Type B pancreatic cell (in vitro differentiated cells): Measurements from ENCODE around the gene FBP1. TPM values are rescaled to one million over a fixed set of nuclear protein-coding genes. Genes with fewer than 3 reads are reported as not detected.

Source experiments
- DNase-seq: peaks from one replicate; pipeline ENCODE4 v3.0.0; 2021; ENCODE audit warnings: mixed read lengths; ENCODE audit not compliant: unreplicated experiment; ENCODE audit errors: extremely low spot score
- H3K27ac Mint-ChIP-seq: 2 replicates; pipeline ENCODE4 v1.8.0; 2021; ENCODE audit warnings: mild to moderate bottlenecking, mixed read lengths
- H3K27me3 Mint-ChIP-seq: 2 replicates; pipeline ENCODE4 v1.8.0; 2021; ENCODE audit warnings: mixed read lengths
- H3K36me3 Mint-ChIP-seq: 2 replicates; pipeline ENCODE4 v1.8.0; 2021; ENCODE audit warnings: mixed read lengths
- H3K4me1 Mint-ChIP-seq: one replicate; pipeline ENCODE4 v1.8.0; 2021; ENCODE audit warnings: mixed read lengths; ENCODE audit not compliant: unreplicated experiment
- H3K4me3 Mint-ChIP-seq: 2 replicates; pipeline ENCODE4 v1.8.0; 2021; ENCODE audit warnings: mild to moderate bottlenecking, mixed read lengths
- H3K9me3 Mint-ChIP-seq: 2 replicates; pipeline ENCODE4 v1.8.0; 2021; ENCODE audit warnings: mixed read lengths
- total RNA-seq: library from RNA; stranded (reverse); gene quantifications from 2 replicates; pipeline ENCODE4 v1.2.1, GENCODE V29; 2021; ENCODE audit warnings: low replicate concordance
- TF ChIP-seq, protein P1 (sequence below): fragments of 200-600 bp; sonication (generic); conservative IDR thresholded peaks from 2 replicates; pipeline ENCODE4 v1.5.0; 2021; ENCODE audit warnings: antibody characterized with exemption, mild to moderate bottlenecking

Gene FBP1
- total RNA-seq, 1 donor from 2014 or later, result 25.9 TPM

DNA sequence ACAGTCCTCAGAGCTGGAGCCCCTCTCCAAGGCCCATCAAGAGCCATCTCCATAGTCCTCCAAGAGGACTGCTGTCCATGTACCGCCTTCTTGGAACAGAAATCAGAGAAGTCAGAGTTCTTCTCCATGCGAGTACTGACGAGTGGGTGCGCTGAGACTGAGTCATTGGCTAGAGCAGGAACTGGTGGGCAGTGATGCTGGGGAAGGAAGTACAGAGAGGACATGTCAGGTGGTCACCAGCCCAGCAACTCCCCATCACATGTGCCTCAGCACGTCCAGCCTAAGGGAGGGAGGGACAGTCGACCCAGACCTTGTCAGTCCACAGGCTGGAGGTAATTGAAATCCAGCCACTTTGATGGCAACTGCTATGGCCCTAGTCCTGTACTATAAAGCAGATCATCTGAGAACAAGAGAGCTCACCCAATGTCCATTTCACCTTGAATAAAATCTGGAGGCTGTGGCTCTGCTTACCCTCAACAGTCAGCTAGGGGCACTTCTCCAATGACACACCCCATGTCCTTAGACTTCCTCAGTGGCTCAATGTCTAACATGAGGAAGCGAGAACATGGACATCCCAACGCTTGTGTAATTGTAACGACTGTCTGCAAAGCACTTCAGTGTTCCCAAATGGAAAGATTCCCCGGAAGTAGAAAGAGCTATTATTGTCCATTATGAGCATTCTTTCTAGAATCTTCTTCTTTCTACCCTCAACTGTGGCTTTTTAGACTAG lies 15.0 kb upstream of the FBP1 start:
- Mint-ChIP-seq H3K27me3 (no peaks in the 10 kb centered on the region), H3K36me3 (no peaks in the 10 kb centered on the region), H3K9me3 (no peaks in the 10 kb centered on the region), H3K27ac (no peak overlapping the region), H3K4me3 (no peak overlapping the region), H3K4me1 (peaks cover 15% of the 10 kb centered on the region)
- TF ChIP-seq, protein P1, sequence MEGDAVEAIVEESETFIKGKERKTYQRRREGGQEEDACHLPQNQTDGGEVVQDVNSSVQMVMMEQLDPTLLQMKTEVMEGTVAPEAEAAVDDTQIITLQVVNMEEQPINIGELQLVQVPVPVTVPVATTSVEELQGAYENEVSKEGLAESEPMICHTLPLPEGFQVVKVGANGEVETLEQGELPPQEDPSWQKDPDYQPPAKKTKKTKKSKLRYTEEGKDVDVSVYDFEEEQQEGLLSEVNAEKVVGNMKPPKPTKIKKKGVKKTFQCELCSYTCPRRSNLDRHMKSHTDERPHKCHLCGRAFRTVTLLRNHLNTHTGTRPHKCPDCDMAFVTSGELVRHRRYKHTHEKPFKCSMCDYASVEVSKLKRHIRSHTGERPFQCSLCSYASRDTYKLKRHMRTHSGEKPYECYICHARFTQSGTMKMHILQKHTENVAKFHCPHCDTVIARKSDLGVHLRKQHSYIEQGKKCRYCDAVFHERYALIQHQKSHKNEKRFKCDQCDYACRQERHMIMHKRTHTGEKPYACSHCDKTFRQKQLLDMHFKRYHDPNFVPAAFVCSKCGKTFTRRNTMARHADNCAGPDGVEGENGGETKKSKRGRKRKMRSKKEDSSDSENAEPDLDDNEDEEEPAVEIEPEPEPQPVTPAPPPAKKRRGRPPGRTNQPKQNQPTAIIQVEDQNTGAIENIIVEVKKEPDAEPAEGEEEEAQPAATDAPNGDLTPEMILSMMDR, result no peak
- no peak for DNase-seq

DNA sequence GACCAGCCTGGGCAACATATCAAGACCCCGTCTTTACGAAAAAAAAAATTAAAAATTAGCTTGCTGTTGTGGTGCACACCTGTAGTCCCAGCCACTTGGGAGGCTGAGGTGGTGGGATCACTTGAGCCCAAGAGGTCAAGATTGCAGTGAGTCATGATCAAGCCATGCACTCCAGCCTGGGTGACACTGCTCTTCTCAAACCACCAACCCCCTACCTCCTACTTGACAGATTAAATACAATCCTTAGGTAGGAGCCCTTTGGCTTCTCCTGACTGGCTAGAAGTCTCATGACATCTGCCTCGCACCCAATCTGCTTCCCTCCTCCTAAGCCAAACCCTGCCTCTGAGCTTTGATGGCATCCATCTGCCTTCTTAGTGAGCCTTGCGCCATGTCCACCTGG lies 11.6 kb upstream of the FBP1 start:
- Mint-ChIP-seq H3K27me3 (no peaks in the 10 kb centered on the region), H3K4me3 (no peak overlapping the region), H3K36me3 (no peaks in the 10 kb centered on the region), H3K9me3 (no peaks in the 10 kb centered on the region), H3K4me1 (peaks cover 29% of the 10 kb centered on the region), H3K27ac (peak overlapping the region; percentile 35)
- TF ChIP-seq, protein P1, result no peak
- DNase-seq, result no peak

- no peaks in the 10 kb centered on the region for H3K36me3 Mint-ChIP-seq
- DNase-seq, result no peak
- peaks cover 34% of the 10 kb centered on the region for H3K4me1 Mint-ChIP-seq
- H3K27me3 Mint-ChIP-seq, result no peaks in the 10 kb centered on the region
- H3K9me3 Mint-ChIP-seq, result peaks cover 4% of the 10 kb centered on the region
- H3K4me3 Mint-ChIP-seq, result no peak overlapping the region
- TF ChIP-seq, protein P1, result no peak
- peak overlapping the region; percentile 86 for H3K27ac Mint-ChIP-seq
Measured at GRCh38 chr9:94649100-94649819, 9.9 kb upstream of the FBP1 start.

GRCh38 chr9:94648185-94648584 lies 8.9 kb upstream of the FBP1 start:
- H3K36me3 Mint-ChIP-seq, result no peaks in the 10 kb centered on the region
- TF ChIP-seq, protein P1, result no peak
- DNase-seq, result no peak
- no peak overlapping the region for H3K4me3 Mint-ChIP-seq
- no peaks in the 10 kb centered on the region for H3K27me3 Mint-ChIP-seq
- peaks cover 34% of the 10 kb centered on the region for H3K4me1 Mint-ChIP-seq
- H3K27ac Mint-ChIP-seq, result peak overlapping the region; percentile 86
- peaks cover 4% of the 10 kb centered on the region for H3K9me3 Mint-ChIP-seq

DNA sequence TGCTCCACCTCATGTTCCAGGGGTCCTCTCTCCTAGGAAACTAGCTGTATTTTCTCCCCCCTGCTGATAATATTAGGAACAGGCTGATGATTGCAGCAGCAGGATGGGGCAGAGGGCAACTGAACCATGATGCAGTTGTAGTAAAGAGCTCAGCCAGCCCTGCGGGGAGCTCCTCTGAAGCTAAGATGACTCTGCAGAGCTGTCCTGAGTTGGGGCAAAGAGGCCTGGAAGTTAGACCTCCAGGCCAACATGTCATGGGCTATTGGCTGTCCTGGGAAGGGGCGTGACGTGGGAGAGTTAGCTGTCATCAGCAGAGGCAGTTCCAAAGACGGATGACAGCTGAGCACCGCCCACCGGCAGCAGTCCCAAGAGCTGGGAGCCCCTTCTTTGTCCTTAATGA lies 6.6 kb upstream of the FBP1 start:
- Mint-ChIP-seq H3K36me3 (no peaks in the 10 kb centered on the region), H3K27ac (no peak overlapping the region), H3K4me3 (no peak overlapping the region), H3K9me3 (peaks cover 4% of the 10 kb centered on the region), H3K4me1 (peaks cover 34% of the 10 kb centered on the region), H3K27me3 (peaks cover 2% of the 10 kb centered on the region)
- TF ChIP-seq, protein P1, result no peak
- no peak for DNase-seq
